ENCODE data around the gene DGKG. TPM values are rescaled to one million over a fixed set of nuclear protein-coding genes. Genes with fewer than 3 reads are reported as not detected.

DGKG gene
- total and polyA plus RNA-seq, 2 donors (not counting 1 experiment from before 2014, with no cell fraction given) = 0.67 to 10.9 TPM

GRCh38 chr3:186251948-186252619, 110.0 kb downstream of the DGKG start:
- Mint-ChIP-seq H3K4me3 (no peak overlapping the region), H3K27ac (no peak overlapping the region), H3K9me3 (ENCODE audit: insufficient read depth) (no peaks in the 10 kb centered on the region), H3K27me3 (no peaks in the 10 kb centered on the region), H3K4me1 (peaks cover 64% of the 10 kb centered on the region)
- H3K9ac ChIP-seq (ENCODE audit: low read length) = no peak overlapping the region
- H3K36me3 ChIP-seq (replicated peaks in 1 of 2; ENCODE audit: control extremely low read depth in 1 of 2, control insufficient read depth in 1 of 2, extremely low read depth in 1 of 2, insufficient read depth in 2 of 2, low read length in 1 of 2) = no peaks in the 10 kb centered on the region
- intact Hi-C loops (cut with micrococcal nuclease) = loop anchor here (10.0 kb wide), 1 partner anchor 883 kb away; the partner anchor contains the start of gene RPL39L
- peaks cover 0 to 3% (median 0%) of the 10 kb centered on the region in 4 experiments for H3K27me3 ChIP-seq (replicated peaks in 1 of 4; ENCODE audit: control extremely low read depth in 1 of 4, control insufficient read depth in 3 of 4, insufficient read depth in 4 of 4, low read length in 3 of 4)
- H2AFZ ChIP-seq (ENCODE audit: insufficient read depth, low read depth, low read length, poor library complexity, severe bottlenecking) = no peak overlapping the region
- TF ChIP-seq CTCF (IDR thresholded peaks at IDR 0.05) = no peak
- TF ChIP-seq EZH2 (IDR thresholded peaks at IDR 0.05; ENCODE audit: borderline replicate concordance, insufficient read depth, low read depth, low read length, poor library complexity, severe bottlenecking) = no peak
- H4K20me1 ChIP-seq (ENCODE audit: control insufficient read depth, insufficient read depth, low read length, poor library complexity, severe bottlenecking) = no peaks in the 10 kb centered on the region
- no peak for DNase-seq
- no peaks in the 10 kb centered on the region for H3K9me3 ChIP-seq (ENCODE audit: control extremely low read depth in 1 of 3, control insufficient read depth in 2 of 3, insufficient read depth in 1 of 3, low read length in 2 of 3)
- H3K4me1 ChIP-seq (ENCODE audit: control insufficient read depth in 2 of 2, insufficient read depth in 2 of 2, low read length in 2 of 2) = peaks cover 48 to 61% of the 10 kb centered on the region in 2 donors
- ChIA-PET CTCF (interaction anchor here (0.6 to 18.7 kb wide), 3 partner anchors 62 to 364 kb away, joined by 3 to 559 read pairs (median 38); partner anchors contain the start of gene CRYGS), POLR2A (no interaction called here)
- H3K4me3 ChIP-seq (ENCODE audit: control extremely low read depth in 1 of 5, extremely low read depth in 1 of 5, insufficient read depth in 1 of 5, low read depth in 2 of 5, low read length in 4 of 5) = no peak overlapping the region
- no peak for ATAC-seq (ENCODE audit: low read depth)
- H3K79me2 ChIP-seq (ENCODE audit: control insufficient read depth, insufficient read depth, low read length) = no peaks in the 10 kb centered on the region
- WGBS (ENCODE audit: insufficient coverage) = 89% methylated on average over 8 of the region's 8 CpGs
- no peak overlapping the region for H3K27ac ChIP-seq (ENCODE audit: low read length in 2 of 2)
- no peak overlapping the region for H3K4me2 ChIP-seq (replicated peaks; ENCODE audit: low read depth, low read length, poor library complexity, severe bottlenecking)

GRCh38 chr3:186248850-186249249, 113.2 kb downstream of the DGKG start:
- DNase-seq = no peak
- H3K79me2 ChIP-seq (ENCODE audit: control insufficient read depth, insufficient read depth, low read length) = no peaks in the 10 kb centered on the region
- H3K27me3 Mint-ChIP-seq = no peaks in the 10 kb centered on the region
- 94% methylated on average over 3 of the region's 7 CpGs for WGBS (ENCODE audit: insufficient coverage)
- no peak overlapping the region for H3K27ac Mint-ChIP-seq
- H3K36me3 ChIP-seq (replicated peaks in 1 of 2; ENCODE audit: control extremely low read depth in 1 of 2, control insufficient read depth in 1 of 2, extremely low read depth in 1 of 2, insufficient read depth in 2 of 2, low read length in 1 of 2) = no peaks in the 10 kb centered on the region
- H4K20me1 ChIP-seq (ENCODE audit: control insufficient read depth, insufficient read depth, low read length, poor library complexity, severe bottlenecking) = no peaks in the 10 kb centered on the region
- ChIA-PET CTCF (interaction anchor here (18.7 kb wide), 1 partner anchor 290 kb away, joined by 559 read pairs; the partner anchor contains the start of gene CRYGS), POLR2A (no interaction called here)
- H3K4me2 ChIP-seq (replicated peaks; ENCODE audit: low read depth, low read length, poor library complexity, severe bottlenecking) = no peak overlapping the region
- ATAC-seq (ENCODE audit: low read depth) = no peak
- H3K9ac ChIP-seq (ENCODE audit: low read length) = no peak overlapping the region
- TF ChIP-seq CTCF (IDR thresholded peaks at IDR 0.05) (no peak), EZH2 (IDR thresholded peaks at IDR 0.05; ENCODE audit: borderline replicate concordance, insufficient read depth, low read depth, low read length, poor library complexity, severe bottlenecking) (no peak)
- no peak overlapping the region for H3K4me3 ChIP-seq (ENCODE audit: control extremely low read depth in 1 of 5, extremely low read depth in 1 of 5, insufficient read depth in 1 of 5, low read depth in 2 of 5, low read length in 4 of 5)
- no peaks in the 10 kb centered on the region for H3K9me3 Mint-ChIP-seq (ENCODE audit: insufficient read depth)
- H3K4me1 ChIP-seq (ENCODE audit: control insufficient read depth in 2 of 2, insufficient read depth in 2 of 2, low read length in 2 of 2) = peaks cover 16 to 28% of the 10 kb centered on the region in 2 donors
- H3K9me3 ChIP-seq (ENCODE audit: control extremely low read depth in 1 of 3, control insufficient read depth in 2 of 3, insufficient read depth in 1 of 3, low read length in 2 of 3) = no peaks in the 10 kb centered on the region
- H3K4me3 Mint-ChIP-seq = no peak overlapping the region
- no peak overlapping the region for H2AFZ ChIP-seq (ENCODE audit: insufficient read depth, low read depth, low read length, poor library complexity, severe bottlenecking)
- peaks cover 31% of the 10 kb centered on the region for H3K4me1 Mint-ChIP-seq
- H3K27ac ChIP-seq (ENCODE audit: low read length in 2 of 2) = no peak overlapping the region
- H3K27me3 ChIP-seq (replicated peaks in 1 of 4; ENCODE audit: control extremely low read depth in 1 of 4, control insufficient read depth in 3 of 4, insufficient read depth in 4 of 4, low read length in 3 of 4) = peaks cover 0 to 3% (median 0%) of the 10 kb centered on the region in 4 experiments
- intact Hi-C loops (cut with micrococcal nuclease) = no loop called here

Measured in B cell (primary cell).